GM18909 (cell line): Measurements from ENCODE around the gene ZNF385D.
"Not testable (repeated sequence)": the region's sequence is repeated elsewhere in the genome, so short reads cannot be mapped to it uniquely, and the experiment has no call there.

Experiments
- ATAC-seq: cut with Tn5 transposase; IDR thresholded peaks from one replicate; pipeline ENCODE4 v1.9.1; 2021; ENCODE audit warnings: mild to moderate bottlenecking; ENCODE audit not compliant: unreplicated experiment, poor library complexity

The ZNF385D gene

DNA sequence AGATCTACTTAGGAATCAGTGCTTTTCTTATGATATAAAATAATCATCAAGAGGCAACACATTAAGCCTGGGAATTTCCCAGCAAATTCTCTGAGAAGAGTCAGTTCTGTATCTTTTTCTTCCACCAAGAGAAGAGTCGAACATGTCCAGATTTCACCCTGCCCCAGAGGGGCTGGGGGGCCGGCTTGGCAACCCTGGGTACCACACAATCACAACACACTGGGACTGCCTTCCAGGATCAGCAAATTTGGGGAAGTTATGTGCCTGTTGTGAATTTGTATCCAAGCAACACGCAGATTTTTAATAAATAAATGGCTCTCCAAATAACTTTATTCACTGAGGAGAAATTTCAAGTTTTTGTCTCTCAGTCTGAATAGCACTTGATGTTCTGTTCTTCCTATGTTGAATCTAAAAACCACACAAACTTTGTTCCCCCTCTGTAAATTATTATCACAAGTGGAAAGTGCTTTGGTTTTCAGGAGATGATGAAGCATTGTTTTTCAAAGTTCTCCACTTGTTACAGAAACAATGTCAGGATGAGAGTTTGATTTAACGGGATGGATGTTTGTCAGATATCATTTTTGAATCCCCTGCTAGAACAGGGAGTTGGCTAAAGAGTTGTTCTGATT is 357.2 kb downstream of the ZNF385D start:
- ATAC-seq = no peak

DNA sequence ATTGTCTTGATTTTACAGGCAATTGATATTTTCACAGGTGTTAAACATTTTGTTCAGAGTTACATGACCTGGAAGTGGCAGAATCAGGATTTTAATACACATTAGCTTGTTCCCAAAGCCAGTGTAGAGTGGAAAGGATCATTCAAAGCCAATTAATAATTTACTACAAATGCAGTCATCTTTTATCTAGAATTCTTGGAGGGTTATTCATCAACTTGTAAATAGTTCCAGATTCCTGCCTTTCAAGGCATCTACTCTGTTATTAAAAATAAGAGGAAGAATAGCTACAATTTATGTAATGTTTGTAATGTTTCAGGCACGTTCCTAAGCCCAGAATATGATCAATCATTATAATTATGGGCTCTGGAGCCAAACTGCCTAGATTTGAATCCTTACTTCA is 358.5 kb downstream of the ZNF385D start:
- no peak for ATAC-seq

DNA sequence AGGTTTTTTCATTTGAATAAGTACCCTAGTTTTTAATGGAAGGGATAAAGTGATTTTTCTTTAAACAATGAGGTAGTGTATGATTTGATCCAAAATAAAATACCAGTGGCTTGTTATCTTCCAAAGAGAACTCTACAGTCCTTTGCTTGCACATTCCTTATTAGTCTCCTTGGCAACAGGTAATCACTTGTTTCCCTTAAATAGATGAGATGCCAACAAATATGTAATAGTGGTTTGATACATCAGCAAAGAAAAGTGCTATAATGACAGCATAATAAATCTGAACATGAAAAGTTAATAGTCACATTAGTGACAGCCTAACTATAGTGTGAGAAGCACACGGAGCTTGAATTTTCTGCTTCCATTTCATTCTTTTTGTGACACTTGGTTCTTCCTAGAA is 360.2 kb downstream of the ZNF385D start:
- ATAC-seq = no peak

DNA sequence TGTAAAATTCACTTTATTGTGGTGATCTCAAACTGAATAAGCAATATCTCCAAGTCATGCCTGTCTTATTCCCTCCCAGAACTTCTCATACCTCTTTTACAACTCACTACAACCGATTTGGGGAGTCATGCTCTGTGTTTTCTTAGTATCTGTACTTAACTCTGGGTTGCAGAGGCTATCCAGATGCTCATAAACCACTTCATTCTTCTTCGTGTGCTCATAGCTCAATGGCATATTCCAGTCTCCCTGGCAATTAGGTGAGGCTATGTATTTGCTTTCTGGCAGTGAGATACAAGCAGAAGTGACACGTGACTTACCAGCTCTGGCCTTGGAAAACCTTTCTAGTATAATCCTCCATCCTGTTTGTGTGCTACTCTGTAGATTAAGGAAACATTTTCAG is 360.9 kb downstream of the ZNF385D start:
- no peak for ATAC-seq

DNA sequence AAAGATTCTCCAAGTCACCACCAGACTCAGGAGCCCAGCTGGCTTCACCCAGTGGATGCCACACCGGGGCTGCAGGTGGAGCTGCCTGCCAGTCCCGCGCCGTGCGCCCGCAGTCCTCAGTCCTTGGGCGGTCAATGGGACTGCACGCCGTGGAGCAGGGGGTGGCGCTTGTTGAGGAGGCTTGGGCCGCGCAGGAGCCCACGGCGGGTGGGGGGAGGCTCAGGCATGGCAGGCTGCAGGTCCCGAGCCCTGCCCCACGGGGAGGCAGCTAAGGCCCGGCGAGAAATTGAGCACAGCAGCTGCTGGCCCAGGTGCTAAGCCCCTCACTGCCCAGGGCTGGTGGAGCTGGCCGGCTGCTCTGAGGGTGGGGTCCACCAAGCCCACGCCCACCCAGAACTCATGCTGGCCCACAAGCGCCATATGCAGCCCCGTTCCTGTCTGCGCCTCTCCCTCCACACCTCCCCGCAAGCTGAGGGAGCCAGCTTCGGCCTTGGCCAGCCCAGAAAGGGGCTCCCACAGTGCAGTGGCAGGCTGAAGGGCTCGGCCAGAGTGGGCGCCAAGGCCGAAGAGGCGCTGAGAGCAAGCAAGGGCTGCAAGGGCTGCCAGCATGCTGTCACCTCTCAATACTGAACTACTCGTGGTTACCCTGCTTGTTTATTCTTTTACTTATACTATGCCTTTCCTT is 363.7 kb downstream of the ZNF385D start:
- not testable (repeated sequence) for ATAC-seq

DNA sequence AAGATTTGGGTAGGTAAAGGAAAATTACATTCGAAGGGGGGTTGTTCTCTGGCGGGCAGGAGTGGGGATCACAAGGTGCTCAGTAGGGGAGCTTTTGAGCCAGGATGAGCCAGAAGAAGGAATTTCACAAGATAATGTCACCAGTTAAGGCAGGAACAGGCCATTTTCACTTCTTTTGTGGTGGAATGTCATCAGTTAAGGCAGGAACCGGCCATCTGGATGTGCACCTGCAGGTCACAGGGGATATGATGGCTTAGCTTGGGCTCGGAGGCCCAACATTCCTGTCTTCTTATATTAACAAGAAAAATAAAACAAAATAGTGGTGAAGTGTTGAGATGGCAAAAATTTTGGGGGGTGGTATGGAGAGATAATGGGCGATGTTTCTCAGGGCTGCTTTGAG is 373.0 kb downstream of the ZNF385D start:
- ATAC-seq = not testable (repeated sequence)

DNA sequence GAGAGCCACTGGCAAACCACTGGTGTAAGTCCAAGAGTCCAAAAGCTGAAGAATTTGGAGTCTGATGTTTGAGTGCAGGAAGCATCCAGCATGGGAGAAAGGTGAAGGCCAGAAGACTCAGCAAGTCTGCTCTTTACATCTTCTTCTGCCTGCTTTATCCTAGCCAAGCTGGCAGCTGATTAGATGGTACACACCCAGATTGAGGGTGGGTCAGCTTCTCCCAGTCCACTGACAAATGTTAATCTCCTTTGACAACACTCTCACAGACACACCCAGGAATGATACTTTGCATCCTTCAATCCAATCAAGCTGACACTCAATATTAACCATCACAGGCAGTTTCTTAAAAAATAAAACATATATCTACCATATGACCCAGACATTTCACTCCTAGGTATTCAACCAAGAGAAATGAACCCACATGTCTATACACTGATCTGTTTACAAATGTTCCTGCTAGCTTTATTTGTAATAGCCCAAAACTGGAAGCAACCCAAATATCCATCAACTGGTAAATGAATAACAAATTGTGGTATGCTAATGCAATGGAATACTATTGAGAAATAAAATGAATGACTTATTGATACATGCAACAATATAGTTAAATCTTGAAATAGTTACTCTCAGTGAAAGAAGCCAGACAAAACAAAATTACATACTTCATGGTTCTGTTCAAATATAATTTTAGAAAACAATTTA is 373.8 kb downstream of the ZNF385D start:
- no peak for ATAC-seq

DNA sequence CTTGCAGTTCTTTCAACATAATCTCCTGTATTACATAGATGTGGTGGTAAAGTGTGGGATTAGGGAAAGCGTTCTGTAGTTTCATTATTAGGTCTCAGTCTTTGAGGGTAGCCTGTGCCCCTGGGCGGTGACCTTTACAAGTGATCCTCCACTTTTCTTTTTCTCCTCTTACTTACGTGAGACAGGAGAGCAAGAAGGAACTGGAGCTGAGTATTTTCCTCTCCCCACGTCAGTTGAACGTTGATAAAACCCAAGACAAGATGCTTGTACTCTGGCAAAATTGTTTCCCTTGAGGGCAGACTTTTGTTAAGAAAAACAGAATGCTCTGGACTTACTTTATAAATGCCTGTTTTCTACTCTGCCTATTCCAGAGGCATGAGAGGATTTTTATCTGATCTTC is 378.7 kb downstream of the ZNF385D start:
- ATAC-seq = no peak
